Bone marrow (tissue), 2 donors: ENCODE results near the gene ROR2.
A peak's percentile ranks its signal among the peaks of the same experiment; 100 is the strongest.

Experiments used
- DNase-seq, 2 donors: peaks; one replicate each; lab custom pipeline; 2025; lab: John Stamatoyannopoulos, UW

ROR2 gene

DNA sequence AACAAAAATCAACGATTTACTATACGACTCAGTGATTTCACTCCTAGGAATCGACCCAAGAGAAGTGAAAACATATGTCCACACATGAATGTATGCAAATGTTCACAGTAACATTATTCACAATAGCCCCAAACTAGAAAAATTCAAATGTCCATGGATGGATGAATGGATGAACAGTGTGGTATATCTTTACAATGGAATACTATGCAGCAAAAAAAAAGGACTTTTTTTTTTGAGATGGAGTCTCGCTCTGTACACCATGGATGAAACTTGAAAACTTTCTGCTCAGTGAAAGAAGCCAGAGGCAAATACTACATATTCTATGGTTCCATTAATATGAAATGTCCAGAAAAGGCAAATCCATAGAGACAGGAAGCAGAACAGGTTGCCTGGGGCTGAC, 233.8 kb downstream of the ROR2 start:
- DNase-seq = no peak

DNA sequence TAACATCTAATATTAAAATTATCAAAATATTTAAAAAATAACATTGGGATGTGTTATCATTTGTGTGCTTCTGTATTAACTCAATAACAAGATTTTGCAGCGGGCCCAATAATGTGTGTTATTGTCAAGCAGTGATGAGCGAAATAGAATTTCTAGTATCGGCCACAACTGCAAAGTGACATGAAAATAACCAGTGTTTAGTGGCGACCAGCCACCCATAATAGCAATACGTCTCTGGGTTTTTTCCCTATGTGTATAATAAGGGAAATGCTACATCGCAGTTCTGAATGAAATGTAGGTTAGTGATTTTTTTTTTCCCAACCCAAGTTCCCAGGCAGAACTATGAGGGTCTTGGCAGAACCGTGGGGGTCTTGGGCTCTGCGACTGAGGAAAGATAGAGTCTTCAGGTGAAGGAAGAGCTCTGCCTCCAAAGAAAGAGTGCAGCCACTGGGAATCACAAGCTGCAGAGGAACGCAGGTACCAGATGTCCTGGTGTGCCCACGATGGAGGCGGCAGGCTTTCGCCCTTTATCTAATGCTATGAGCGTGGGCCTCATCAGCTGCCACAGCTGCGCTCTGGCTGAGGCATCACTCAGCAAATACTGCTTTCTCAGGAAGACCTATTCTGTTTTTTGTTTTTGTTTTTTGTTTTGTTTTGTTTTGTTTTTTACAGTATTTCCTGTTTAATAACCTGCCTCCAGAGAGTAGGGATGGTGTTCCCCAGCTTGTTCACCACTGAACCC, 235.0 kb downstream of the ROR2 start:
- DNase-seq = no peak

DNA sequence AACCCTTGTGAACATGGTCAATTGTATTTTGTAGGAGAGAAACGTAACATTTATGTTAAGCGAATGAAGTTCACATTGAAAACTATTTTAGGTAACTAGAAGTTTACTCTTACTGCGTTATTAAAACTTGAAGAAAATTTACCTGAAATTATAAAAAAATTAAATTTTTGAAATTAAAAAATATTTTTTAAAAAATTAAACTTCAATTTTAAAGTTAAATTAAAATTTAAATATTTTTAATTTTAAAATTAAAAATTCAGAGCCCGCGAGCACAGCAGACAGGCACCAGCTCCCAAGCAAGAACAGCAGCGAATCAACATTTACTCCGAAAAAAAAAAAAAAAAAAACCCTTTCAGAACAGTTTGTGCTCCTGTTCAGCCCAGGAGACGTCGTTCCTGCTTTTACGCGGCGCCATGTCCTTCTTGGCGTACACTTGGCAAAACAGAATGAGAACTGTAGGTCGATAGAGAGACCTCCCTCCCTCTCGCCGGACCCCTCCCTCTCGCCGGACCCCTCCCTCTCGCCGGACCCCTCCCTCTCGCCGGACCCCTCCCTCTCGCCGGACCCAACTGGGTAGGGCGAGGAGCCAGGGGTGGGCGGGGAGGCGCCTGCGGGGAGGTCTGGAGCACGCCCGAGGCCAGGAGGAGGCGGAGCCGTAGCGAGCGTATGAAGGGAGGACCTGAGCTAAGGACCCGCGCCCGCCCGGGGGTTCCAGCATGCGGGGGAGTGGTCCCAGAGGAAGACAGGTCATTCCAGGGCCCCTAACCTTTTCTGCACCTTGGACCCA, 235.8 kb downstream of the ROR2 start:
- DNase-seq = no peak

DNA sequence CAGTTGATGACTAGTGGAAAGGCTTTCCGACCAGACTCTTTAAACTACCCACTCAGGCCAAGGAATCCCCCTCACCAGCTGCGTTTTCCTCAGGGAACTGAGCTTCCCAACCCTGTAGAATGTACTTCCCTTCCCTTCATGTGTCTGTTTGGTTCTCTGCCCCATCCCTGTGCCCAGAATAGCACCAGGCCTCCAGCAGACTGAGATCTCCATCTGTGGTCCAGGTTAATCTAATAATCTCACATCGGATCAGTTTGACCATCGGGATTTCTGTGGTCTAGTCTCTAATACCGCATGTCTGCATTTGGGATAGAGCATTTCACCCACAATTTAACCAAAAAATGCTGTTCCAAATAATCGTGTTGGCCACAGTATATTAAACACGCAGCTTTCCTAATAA, 237.2 kb downstream of the ROR2 start:
- no peak for DNase-seq

DNA sequence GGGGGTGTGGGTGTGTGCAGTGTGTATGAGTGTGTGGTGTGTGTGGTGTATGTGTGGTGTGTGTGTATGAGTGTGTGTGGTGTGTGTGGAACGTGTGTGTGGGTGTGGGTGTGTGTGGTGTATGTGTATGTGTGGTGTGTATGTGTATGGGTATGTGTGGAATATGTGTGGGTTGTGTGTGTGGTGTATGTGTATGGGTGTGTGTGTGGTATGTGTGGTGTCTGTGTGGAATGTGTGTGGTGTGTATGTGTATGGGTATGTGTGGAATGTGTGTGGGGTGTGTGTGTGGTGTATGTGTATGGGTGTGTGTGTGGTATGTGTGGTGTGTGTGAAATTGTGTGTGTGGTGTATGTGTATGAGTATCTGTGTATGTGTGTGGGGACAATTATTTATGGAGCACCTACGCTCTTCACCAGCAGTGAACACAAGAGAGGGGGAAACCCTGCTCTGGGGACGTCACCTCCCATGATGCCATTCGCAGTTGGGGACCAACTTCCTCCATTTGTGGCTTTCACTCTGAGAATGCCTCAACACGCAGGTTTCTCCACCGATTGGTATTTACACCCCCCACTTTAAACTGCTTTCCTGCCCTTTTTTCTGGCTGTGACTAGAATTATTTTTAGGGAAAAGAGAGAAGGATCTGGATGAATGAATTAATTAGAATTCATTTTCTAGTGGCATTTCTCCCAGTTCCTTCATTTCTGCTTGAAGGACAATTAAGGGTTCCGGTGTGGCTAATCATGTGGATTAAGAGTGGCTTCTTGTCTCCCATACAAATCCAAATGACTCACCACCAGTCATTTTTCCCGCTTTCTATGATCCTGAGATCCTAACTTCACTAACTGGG, 238.1 kb downstream of the ROR2 start:
- DNase-seq = no peak

DNA sequence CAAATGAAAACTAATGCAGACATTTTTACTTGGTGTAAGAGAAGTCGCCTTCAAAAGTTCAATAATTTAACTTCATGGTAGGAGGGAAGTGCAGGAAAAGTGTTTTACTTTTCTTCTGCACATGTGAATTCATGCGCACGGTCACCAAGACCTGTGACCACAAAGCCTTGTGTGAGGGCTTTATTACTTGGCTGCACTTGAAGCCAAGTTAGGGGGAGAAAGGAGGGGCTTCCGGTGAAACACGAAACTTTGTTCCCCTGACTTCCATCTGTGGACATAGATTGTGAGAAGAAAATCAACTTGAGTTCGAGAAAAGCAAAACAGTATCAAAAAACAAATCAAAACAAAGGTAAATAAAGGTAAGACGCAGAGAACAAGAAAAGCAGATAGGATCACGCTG, 239.9 kb downstream of the ROR2 start:
- no peak for DNase-seq

DNA sequence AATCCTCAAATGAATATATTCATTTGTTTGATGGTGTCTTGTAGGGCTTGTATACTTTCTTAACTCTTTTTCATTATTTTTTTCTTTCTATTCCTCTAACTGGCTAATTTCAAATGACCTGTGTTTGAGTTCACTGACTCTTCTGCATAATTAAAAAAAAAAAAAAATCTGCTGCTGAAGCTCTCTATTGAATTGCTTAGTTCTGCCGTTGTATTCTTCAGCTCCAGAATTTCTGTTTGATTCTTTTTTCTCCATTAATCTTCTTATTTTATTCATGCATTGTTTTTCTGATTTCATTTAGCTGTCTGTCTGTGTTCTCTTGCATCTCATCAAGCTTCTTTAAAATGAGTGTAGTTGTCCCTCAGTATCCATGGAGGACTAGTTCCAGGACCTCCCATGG, 244.6 kb downstream of the ROR2 start:
- DNase-seq = no peak

DNA sequence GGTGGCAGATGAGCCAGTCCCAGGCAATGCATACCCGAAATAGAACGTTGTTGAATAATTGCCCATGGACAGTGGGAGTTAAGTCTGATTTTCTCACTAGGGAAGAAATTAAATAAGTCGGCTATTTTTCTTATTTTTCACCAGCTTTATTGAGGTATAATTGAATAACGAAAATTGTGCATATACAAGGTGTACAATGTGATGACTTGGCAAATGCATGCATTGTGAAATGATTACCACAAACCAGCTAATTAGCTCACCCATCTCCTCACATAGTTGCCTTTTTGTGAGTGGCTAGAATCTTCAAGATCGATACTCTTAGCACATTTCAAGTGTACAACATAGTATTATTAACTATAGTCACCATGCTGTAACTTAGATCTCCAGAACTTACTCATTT, 249.6 kb downstream of the ROR2 start:
- DNase-seq = no peak

DNA sequence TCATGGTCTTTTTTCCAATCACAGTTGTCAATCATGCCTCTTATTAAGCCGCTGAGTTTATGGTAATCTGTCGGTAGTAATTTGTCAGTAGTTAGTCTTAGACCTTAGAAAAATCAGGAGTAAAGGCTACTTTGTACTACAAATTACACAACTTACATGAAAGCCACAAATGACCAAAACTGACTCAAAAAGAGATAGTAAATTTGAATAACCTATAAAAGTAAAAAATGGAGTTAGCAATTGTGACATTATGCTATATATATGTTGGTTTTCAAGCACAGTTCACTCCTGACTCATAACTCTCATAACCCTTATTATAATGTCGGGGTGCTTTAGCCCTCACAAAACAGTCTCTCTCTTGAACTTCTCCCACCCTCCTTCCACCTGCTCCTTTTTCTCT, 251.8 kb downstream of the ROR2 start:
- DNase-seq = no peak

DNA sequence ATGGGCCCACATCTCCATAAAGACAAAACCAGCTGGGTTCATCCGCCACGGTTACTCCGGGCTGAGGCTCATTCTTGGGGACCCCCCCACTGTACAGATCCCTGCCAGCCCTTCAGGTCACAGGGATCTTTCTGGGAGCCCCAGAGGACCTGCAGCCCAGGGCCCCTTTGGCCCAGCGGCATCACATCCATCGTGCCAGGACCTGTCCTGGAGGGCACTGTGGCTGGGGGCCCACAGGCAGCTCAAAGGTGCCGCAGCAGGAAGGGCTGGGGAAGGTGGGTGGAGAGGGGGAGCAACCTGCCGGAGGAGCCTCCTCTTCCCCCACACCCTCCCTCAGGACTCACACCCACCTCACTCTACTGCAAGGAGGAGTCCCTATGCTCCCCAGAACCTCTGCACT, 252.8 kb downstream of the ROR2 start:
- no peak for DNase-seq

DNA sequence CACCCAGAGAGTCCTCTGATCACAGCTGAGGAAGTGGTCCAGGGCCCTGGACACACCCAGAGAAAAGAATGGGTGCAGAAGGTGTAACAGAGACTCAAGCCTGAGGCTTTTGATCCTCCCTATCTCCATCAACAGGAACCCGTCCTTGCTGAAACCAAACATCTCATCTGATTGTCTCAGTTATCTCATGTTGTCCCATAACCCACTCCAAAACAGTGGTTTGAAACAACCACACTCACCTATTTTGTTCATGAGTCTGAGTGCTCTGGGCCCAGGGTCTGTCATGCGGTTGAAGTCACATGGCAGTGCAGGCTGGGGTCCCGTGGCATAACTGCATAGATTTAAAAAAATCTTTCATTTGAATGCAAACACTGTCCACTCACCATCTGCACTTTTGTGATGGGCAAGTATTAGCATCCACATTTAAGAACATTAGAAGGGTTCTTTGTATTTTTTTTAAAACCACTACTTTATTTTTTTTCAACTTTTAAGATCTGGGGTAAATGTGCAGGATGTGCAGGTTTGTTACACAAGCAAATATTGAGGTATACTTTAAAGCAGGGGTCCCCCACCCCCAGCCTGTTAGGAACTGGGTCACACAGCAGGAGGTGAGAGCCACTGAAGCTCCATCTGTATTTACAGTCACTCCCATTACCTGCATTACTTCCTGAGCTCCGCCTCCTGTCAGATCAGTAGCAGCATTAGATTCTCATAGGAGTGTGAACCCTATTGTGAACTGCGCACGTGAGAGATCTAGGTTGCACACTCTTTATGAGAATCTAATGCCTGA, 255.8 kb downstream of the ROR2 start:
- no peak for DNase-seq

DNA sequence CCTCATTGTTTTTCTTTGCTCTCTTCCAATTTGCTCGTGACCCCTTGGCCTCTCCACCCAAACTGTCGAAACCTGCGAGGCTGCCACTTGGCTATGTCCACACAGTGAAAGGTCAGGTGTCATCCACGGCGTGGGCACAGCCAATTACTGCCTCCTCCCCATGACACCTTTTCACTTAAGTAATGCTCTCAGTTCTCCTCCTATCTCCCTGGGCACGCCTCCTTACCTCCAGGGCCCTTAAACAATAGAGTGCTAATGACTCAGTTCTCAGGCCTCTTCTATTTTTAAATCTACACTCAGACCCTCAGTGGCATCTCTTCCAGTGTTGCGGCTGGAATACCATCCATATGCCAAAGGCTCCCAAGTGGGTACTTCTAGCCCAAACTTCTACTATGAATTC, 256.8 kb downstream of the ROR2 start:
- no peak for DNase-seq

DNA sequence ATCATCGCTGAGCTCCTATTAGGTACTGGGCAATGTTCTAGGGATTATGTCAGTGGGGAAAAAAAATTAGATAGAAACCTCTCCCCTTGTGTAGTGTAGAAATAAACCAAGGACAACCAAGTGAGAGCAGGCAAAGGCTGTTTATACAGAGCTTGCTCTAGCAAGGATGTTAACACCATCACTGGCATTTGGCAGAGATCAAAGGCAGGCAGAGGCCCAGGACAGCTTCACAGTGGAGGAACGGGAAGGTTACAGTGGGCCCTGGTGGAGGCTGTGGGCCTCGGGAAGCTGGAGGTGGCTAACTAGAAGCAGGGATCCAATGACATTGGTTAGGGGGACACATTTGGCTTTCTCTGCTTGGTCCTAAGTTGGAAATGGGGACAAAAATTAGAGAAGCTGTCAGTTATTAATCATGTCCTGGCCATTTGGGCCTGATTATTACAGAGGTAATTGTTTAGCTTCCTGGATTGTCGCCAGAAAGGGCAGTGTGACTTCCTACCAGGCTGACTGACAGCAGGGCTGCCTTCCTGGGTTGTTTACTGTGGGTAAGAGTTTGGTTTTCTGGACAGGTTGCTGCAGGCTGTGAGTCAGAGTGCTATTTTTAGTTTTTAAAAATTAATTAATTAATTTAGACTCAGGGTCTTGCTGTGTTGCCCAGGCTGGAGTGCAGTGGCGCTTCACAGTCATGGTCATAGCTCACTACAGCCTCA, 259.3 kb downstream of the ROR2 start:
- no peak for DNase-seq

DNA sequence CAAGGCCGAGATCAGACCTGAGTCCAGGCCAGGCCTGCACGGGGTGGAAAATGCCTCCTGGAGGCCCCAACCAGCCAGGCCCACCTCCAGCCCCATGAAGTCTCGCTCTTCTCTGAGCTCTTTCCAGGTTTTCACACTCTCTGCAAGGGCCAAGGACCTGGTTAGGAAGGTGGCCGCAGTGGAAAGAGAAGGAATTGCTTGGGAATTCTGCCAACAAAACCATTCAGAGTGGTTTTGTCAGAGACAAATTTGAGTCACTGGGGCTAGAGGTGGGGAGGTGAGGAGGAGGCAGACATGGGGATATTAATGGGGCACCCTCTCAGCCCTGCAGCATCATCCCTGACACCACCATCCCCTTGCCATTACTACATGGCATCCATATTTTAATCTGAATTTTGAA, 261.0 kb downstream of the ROR2 start:
- DNase-seq = no peak

DNA sequence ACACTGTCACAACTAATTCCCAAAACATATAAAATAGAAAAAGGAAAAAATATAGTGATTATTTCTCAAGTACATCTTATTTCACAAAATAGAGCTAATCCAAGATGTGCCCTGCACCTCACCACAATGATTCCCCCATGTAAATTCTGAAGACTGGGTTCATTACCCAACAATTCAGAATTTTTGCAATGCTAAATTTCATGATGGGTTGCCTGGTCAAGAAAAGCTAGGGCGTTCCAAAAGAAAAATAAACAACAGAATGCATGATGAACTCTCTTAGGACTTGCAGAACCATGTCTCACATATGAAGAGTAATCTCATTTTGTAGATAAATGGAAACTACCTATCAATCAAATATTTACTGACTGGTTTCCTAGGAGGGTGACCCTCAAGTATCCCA, 266.8 kb downstream of the ROR2 start:
- DNase-seq = no peak

DNA sequence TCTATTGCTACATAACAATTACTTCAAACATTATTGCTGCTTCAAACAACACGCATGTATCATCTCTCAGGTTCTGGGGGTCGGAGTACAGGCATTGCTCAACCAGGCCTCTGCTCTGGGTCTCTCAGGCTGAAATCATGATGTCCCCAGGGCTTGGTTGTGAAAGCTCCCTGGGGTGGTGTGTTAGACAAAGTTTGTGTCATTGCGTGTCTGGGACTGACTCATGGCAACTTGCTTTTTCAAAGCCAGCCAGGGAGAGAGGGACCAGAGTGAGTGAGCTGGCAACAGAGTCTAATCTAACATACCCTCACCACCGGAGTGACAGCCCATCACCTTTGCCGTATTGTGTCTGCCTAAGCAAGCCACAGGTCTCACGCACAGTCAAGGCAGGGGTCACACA, 267.2 kb downstream of the ROR2 start:
- DNase-seq = no peak

DNA sequence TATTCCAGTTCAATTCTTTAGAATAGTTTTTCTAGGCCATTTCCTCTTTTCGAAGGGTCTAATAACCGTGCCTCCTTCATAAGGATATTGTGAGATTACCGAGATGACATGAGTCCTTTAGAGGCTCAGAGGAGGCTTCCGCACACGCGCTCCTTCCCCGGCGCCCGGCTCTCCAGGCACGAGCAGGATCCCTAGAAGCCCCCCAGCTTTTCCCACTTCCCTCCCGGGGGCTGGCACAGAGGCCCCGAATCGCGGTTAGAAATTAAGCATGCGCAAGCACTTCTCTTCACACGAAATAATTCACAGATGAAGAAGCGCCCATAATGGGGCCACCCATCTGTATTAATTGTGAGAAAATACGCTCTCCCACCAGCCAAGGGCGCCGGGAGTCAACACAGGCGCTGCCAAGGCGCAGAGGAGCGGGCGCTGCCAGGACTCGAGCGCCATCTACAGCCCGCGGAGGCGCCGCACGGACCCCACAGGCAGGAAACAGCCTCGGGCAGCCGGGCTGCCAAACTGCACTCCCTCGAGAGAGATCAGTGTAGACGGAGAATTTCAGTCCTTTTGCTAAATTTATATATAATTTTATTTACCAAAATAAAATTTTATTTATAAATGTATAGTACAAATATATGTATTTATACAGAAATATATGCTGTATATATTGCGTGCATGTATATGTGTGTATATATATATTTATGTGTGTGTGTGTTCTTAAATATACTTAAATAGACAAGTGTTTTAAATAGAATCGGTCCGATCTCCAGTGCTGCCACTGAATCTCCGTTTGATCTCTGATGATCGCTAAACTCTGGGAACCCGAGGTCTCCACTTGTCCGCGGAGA, 268.3 kb downstream of the ROR2 start:
- DNase-seq = peak; percentile 26 to 35

DNA sequence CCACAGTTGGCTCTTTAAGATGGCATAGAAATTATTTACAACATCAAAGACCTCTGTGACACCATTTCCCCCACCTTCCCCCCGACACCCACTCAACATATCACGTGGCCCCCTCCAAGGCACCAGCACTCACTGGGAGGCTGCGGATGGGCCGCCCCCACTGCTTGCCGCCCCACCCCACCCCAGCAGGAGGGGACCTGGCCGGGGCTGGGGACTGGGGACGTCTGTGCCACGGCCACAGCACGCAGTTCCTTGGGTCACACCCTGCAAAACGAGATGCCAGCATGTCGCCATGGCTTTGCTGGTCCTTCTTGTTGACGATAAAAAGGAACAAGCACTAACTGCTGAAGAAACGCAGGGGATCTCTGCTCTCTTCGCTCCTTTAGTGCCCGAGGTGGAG, 269.0 kb downstream of the ROR2 start:
- DNase-seq = no peak

DNA sequence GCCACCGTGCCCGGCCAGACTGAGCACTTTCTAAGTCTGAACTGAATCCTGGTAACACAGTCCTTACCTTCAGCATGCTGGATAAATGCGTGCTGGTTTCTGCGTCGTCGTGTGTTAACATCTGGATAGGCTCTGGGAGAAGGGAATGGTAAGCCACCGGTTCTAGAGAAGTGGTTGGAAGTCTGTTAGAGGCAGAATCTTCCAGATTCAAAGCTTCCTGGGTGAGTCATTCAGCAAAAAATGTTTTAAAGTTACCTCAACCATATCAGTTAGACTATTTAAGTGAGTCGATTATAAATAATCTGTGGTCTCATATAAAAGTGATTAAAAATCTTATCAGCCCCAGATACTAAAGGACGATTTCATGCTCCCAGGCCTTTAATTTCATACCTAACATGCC, 269.9 kb downstream of the ROR2 start:
- DNase-seq = no peak

DNA sequence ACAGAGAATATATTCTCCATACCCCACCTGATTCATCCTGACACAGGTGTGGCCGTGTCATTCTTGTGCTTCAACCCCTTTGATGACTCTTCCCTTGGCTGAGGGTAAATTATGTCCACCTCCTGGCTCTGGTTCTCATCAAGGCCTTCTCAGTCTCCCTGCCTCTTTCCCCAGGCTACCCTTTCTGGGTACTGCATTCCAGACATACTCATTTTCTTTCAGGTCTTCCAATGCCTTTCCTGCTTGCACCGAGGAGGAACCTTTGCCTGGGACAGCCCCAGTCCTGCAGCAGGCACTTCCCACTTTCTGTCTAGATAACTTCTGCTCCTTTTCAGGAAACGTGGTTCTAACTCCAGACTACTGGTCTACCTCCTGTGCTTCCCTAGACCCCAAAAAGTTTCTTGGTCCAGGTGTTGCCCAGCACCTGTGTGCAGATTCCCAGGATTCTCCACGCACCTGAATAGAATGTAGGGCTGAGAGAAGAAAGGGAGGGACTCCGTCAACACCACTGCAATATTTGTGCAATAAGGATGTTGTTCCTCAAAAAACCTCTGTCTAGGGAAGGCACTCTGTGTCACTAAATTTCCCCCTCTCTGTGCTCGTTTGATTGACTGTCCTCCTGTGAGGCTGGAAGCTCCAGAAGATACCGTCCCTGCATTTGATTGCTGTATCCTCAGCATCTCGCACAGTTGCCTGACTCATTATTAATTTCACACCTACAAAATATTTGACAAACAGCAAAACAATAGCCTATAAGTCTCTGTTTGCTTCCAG, 271.0 kb downstream of the ROR2 start:
- no peak for DNase-seq
